ENCODE results near the gene ARHGEF19.

DNA sequence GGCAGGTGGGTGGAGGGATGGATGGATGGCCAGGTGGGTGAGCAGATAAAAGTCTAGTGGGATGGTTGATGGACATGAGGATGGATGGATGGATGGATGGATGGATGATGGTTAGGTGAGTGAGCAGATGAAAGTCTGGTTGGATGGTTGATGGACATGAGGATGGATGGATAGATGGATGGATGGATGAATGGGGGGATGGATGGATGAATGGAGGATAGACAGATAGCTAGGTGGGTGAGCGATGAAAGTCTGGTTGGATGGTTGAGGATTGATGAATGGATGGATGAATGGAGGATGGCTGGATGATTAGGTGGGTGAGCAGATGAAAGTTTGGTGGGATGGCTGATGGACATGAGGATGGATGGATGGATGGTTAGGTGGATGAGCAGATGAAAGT is 9.0 kb upstream of the ARHGEF19 start:
- TF ChIP-seq POLR2A (IDR thresholded peaks at IDR 0.05): no peak
- TF ChIP-seq EP300 (IDR thresholded peaks at IDR 0.05): no peak
- TF ChIP-seq, protein P1, sequence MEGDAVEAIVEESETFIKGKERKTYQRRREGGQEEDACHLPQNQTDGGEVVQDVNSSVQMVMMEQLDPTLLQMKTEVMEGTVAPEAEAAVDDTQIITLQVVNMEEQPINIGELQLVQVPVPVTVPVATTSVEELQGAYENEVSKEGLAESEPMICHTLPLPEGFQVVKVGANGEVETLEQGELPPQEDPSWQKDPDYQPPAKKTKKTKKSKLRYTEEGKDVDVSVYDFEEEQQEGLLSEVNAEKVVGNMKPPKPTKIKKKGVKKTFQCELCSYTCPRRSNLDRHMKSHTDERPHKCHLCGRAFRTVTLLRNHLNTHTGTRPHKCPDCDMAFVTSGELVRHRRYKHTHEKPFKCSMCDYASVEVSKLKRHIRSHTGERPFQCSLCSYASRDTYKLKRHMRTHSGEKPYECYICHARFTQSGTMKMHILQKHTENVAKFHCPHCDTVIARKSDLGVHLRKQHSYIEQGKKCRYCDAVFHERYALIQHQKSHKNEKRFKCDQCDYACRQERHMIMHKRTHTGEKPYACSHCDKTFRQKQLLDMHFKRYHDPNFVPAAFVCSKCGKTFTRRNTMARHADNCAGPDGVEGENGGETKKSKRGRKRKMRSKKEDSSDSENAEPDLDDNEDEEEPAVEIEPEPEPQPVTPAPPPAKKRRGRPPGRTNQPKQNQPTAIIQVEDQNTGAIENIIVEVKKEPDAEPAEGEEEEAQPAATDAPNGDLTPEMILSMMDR (IDR thresholded peaks at IDR 0.05): no peak
